ENCODE results near the gene KIF3A. TPM values are rescaled to one million over a fixed set of nuclear protein-coding genes. Genes with fewer than 3 reads are reported as not detected.

Gene KIF3A
- total and polyA plus RNA-seq, 7 donors: 1.2 to 19.9 (median 7.1) TPM

- WGBS, 2 donors: 56 to 69% methylated on average over 4 of the region's 4 CpGs
- Histone ChIP-seq H3K27ac (peak overlapping the region; percentile 75 to 82 (median 78)), H3K4me3 (peak overlapping the region; percentile 68 to 79 (median 74)), H3K9me3 (no peaks in the 10 kb centered on the region), H3K4me1 (peaks cover 0 to 32% (median 25%) of the 10 kb centered on the region in 4 donors), H3K27me3 (no peaks in the 10 kb centered on the region), H3K36me3 (no peaks in the 10 kb centered on the region)
- intact Hi-C loops (cut with DNase I): loop anchor here (5.0 kb wide), 2 partner anchors 44 to 281 kb away; no protein-coding TSS in a partner anchor
- TF ChIP-seq EP300 (IDR thresholded peaks at IDR 0.05) (no peak), POLR2A (IDR thresholded peaks at IDR 0.05) (no peak), POLR2AphosphoS5 (IDR thresholded peaks at IDR 0.05) (no peak), CTCF (IDR thresholded peaks at IDR 0.05) (no peak)
- DNase-seq: peak; percentile 46
Observed at GRCh38 chr5:132778129-132778528, 40.8 kb upstream of the KIF3A start.

- Histone ChIP-seq H3K27me3 (no peaks in the 10 kb centered on the region), H3K4me3 (peak within 1 kb of the TSS; percentile 68 to 79 (median 74)), H3K36me3 (no peaks in the 10 kb centered on the region), H3K27ac (peak within 1 kb of the TSS; percentile 75 to 82 (median 78)), H3K9me3 (no peaks in the 10 kb centered on the region), H3K4me1 (peaks cover 0 to 39% (median 29%) of the 10 kb centered on the region in 4 donors)
- TF ChIP-seq EP300 (IDR thresholded peaks at IDR 0.05): no peak
- no peak for TF ChIP-seq POLR2A (IDR thresholded peaks at IDR 0.05)
- TF ChIP-seq CTCF (IDR thresholded peaks at IDR 0.05): no peak
- no peak for TF ChIP-seq POLR2AphosphoS5 (IDR thresholded peaks at IDR 0.05)
- intact Hi-C loops (cut with DNase I): loop anchor here (2.0 to 5.0 kb wide), 3 partner anchors 41 to 280 kb away; partner anchors contain the start of gene KIF3A
- DNase-seq: peak; percentile 82
- 2 to 3% methylated on average over 82 of the region's 82 CpGs for WGBS, 2 donors
Observed at GRCh38 chr5:132777209-132778069, 40.1 kb upstream of the KIF3A start, which contains the start of gene SEPTIN8. SEPTIN8 (minus strand) TSS chr5:132777239; CDS start chr5:132777137, 102 bp downstream.

GRCh38 chr5:132776938-132777208, 39.5 kb upstream of the KIF3A start:
- intact Hi-C loops (cut with DNase I): loop anchor here (2.0 to 5.0 kb wide), 3 partner anchors 40 to 280 kb away; partner anchors contain the start of gene KIF3A
- peaks cover 0 to 44% (median 32%) of the 10 kb centered on the region in 4 donors for H3K4me1 ChIP-seq
- WGBS, 2 donors: 0 to 1% methylated on average over 40 of the region's 40 CpGs
- no peaks in the 10 kb centered on the region for H3K9me3 ChIP-seq
- DNase-seq: no peak
- H3K27ac ChIP-seq: peak overlapping the region; percentile 75 to 82 (median 78)
- H3K27me3 ChIP-seq: no peaks in the 10 kb centered on the region
- TF ChIP-seq POLR2AphosphoS5 (IDR thresholded peaks at IDR 0.05) (no peak), EP300 (IDR thresholded peaks at IDR 0.05) (no peak), POLR2A (IDR thresholded peaks at IDR 0.05) (no peak), CTCF (IDR thresholded peaks at IDR 0.05) (no peak)
- peak overlapping the region; percentile 68 to 79 (median 74) for H3K4me3 ChIP-seq
- H3K36me3 ChIP-seq: no peaks in the 10 kb centered on the region

- intact Hi-C loops (cut with DNase I): loop anchor here (2.0 to 5.0 kb wide), 3 partner anchors 40 to 279 kb away; partner anchors contain the start of gene KIF3A
- peaks cover 0 to 50% (median 34%) of the 10 kb centered on the region in 4 donors for H3K4me1 ChIP-seq
- H3K27ac ChIP-seq: peak overlapping the region; percentile 75 to 82 (median 78)
- DNase-seq: peak; percentile 71
- no peak for TF ChIP-seq POLR2AphosphoS5 (IDR thresholded peaks at IDR 0.05)
- no peak for TF ChIP-seq EP300 (IDR thresholded peaks at IDR 0.05)
- no peak for TF ChIP-seq POLR2A (IDR thresholded peaks at IDR 0.05)
- no peak for TF ChIP-seq CTCF (IDR thresholded peaks at IDR 0.05)
- H3K9me3 ChIP-seq: no peaks in the 10 kb centered on the region
- no peaks in the 10 kb centered on the region for H3K36me3 ChIP-seq
- WGBS, 2 donors: 3 to 12% methylated on average over 39 of the region's 39 CpGs
- no peaks in the 10 kb centered on the region for H3K27me3 ChIP-seq
- peak overlapping the region; percentile 68 to 79 (median 74) for H3K4me3 ChIP-seq
Observed at GRCh38 chr5:132776131-132776937, 39.0 kb upstream of the KIF3A start.
